NCI-H1436 (cell line): ENCODE results near the gene NBL1.
A peak's percentile ranks its signal among the peaks of the same experiment; 100 is the strongest.

Experiments
- DNase-seq: peaks from one replicate; lab custom pipeline; 2025; lab: John Stamatoyannopoulos, UW

Gene NBL1

GRCh38 chr1:19643602-19644394, at the start of gene NBL1:
Gene NBL1, plus strand, starts transcription at chr1:19644311. Its CDS starts 10,720 bp downstream, at chr1:19655031.
- DNase-seq = peak; percentile 19

- DNase-seq = no peak
Measured at GRCh38 chr1:19596065-19596713, 47.9 kb upstream of the NBL1 start.

- peak; percentile 94 for DNase-seq
Measured at GRCh38 chr1:19596714-19597495, 47.2 kb upstream of the NBL1 start.

GRCh38 chr1:19597496-19598309, 46.4 kb upstream of the NBL1 start:
- DNase-seq = no peak

GRCh38 chr1:19599810-19600209, 44.3 kb upstream of the NBL1 start:
- DNase-seq = no peak

- DNase-seq = no peak
Measured at GRCh38 chr1:19602486-19602885, 41.6 kb upstream of the NBL1 start.

- DNase-seq = no peak
Measured at GRCh38 chr1:19605967-19606366, 38.1 kb upstream of the NBL1 start.

GRCh38 chr1:19606817-19607642, 37.1 kb upstream of the NBL1 start:
- DNase-seq = no peak

- no peak for DNase-seq
Measured at GRCh38 chr1:19608232-19608631, 35.9 kb upstream of the NBL1 start.

- DNase-seq = no peak
Measured at GRCh38 chr1:19610282-19610981, 33.7 kb upstream of the NBL1 start.

GRCh38 chr1:19612530-19612929, 31.6 kb upstream of the NBL1 start:
- no peak for DNase-seq

GRCh38 chr1:19613171-19613703, 30.9 kb upstream of the NBL1 start:
- no peak for DNase-seq

GRCh38 chr1:19615438-19615837, 28.7 kb upstream of the NBL1 start:
- no peak for DNase-seq

GRCh38 chr1:19616489-19616888, 27.6 kb upstream of the NBL1 start:
- no peak for DNase-seq

GRCh38 chr1:19617376-19617775, 26.7 kb upstream of the NBL1 start:
- no peak for DNase-seq

- no peak for DNase-seq
Measured at GRCh38 chr1:19618428-19618827, 25.7 kb upstream of the NBL1 start.

GRCh38 chr1:19619697-19620384, 24.3 kb upstream of the NBL1 start:
- no peak for DNase-seq

GRCh38 chr1:19620786-19621185, 23.3 kb upstream of the NBL1 start:
- DNase-seq = no peak

GRCh38 chr1:19621274-19621950, 22.7 kb upstream of the NBL1 start:
- no peak for DNase-seq
